SK-N-SH treated with all-trans-retinoic acid at 6 μM for 48 hours (cell line): Measurements from ENCODE around the gene PRKACG.

Source experiments
- ARNTL ChIP-seq: fragments of 450-650 bp; formaldehyde crosslinking; IDR thresholded peaks from 2 replicates; pipeline ENCODE4 v1.5.0; 2020; ENCODE audit warnings: low read depth, mild to moderate bottlenecking, moderate library complexity, borderline replicate concordance
- RARB ChIP-seq: fragments of 250-450 bp; sonication (Bioruptor Pico); IDR thresholded peaks from 2 replicates; pipeline ENCODE4 v1.8.0; 2021; ENCODE audit warnings: mild to moderate bottlenecking, moderate library complexity
- SNAI2 ChIP-seq: fragments of 250-450 bp; sonication (Bioruptor Pico); IDR thresholded peaks from 2 replicates; pipeline ENCODE4 v1.5.0; 2020; ENCODE audit warnings: mild to moderate bottlenecking, moderate library complexity
- TF ChIP-seq, protein P1 (sequence below): fragments of 250-450 bp; sonication (Bioruptor Pico); IDR thresholded peaks from 2 replicates; pipeline ENCODE4 v1.5.0; 2020; ENCODE audit warnings: mild to moderate bottlenecking, moderate library complexity

DNA sequence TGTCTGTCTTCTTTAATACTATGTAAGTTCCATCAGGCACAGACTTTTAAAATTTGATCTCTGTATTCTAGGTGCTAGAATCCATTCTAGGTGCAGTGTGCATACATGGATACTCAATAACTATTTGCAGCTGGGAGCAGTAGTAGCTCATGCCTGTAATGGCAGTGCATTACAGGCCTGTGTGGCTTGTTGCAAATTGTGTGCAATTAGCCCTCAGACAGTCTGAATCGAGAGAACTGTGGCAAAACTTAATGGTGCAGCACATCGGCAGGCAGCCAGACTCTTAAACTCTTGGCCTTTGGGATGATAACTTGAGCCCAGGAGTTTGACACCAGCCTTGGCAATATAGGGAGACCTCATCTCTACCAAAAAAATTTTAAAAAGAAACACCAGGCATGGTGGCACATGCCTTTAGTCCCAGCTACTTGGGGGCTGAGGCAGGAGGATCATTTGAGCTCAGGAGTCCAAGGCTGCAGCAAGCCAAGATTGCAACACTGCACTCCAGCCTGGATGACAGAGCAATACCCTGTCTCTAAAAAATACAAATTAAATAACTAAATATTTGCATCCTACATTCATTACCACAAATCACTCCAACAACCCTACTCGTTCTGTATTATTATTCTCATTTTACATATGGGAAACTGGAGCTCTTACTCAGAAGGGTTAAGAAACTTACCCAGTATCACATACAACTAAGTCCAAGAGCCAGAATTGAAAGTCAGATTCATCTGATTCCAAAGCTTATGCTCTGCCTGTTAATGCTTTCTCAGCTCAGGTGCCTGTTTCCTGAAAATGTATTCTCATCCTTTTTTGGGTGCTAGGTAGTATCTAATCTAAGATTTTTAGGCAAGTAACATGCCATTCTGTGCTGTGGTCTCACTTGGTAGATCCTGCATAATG, 30.1 kb downstream of the PRKACG start:
- no peak for TF ChIP-seq RARB (CRISPR knock-in tag)
- TF ChIP-seq, protein P1, sequence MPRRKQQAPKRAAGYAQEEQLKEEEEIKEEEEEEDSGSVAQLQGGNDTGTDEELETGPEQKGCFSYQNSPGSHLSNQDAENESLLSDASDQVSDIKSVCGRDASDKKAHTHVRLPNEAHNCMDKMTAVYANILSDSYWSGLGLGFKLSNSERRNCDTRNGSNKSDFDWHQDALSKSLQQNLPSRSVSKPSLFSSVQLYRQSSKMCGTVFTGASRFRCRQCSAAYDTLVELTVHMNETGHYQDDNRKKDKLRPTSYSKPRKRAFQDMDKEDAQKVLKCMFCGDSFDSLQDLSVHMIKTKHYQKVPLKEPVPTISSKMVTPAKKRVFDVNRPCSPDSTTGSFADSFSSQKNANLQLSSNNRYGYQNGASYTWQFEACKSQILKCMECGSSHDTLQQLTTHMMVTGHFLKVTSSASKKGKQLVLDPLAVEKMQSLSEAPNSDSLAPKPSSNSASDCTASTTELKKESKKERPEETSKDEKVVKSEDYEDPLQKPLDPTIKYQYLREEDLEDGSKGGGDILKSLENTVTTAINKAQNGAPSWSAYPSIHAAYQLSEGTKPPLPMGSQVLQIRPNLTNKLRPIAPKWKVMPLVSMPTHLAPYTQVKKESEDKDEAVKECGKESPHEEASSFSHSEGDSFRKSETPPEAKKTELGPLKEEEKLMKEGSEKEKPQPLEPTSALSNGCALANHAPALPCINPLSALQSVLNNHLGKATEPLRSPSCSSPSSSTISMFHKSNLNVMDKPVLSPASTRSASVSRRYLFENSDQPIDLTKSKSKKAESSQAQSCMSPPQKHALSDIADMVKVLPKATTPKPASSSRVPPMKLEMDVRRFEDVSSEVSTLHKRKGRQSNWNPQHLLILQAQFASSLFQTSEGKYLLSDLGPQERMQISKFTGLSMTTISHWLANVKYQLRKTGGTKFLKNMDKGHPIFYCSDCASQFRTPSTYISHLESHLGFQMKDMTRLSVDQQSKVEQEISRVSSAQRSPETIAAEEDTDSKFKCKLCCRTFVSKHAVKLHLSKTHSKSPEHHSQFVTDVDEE = no peak
- no peak for TF ChIP-seq SNAI2 (CRISPR knock-in tag)
- TF ChIP-seq ARNTL (CRISPR knock-in tag) = no peak
